KG1 (cell line): ENCODE measurements around the gene RPS15.
"Not testable (repeated sequence)": the region's sequence is repeated elsewhere in the genome, so short reads cannot be mapped to it uniquely, and the experiment has no call there.

Experiments
- DNase-seq: peaks from one replicate; lab custom pipeline; 2025; lab: John Stamatoyannopoulos, UW

Gene RPS15

DNA sequence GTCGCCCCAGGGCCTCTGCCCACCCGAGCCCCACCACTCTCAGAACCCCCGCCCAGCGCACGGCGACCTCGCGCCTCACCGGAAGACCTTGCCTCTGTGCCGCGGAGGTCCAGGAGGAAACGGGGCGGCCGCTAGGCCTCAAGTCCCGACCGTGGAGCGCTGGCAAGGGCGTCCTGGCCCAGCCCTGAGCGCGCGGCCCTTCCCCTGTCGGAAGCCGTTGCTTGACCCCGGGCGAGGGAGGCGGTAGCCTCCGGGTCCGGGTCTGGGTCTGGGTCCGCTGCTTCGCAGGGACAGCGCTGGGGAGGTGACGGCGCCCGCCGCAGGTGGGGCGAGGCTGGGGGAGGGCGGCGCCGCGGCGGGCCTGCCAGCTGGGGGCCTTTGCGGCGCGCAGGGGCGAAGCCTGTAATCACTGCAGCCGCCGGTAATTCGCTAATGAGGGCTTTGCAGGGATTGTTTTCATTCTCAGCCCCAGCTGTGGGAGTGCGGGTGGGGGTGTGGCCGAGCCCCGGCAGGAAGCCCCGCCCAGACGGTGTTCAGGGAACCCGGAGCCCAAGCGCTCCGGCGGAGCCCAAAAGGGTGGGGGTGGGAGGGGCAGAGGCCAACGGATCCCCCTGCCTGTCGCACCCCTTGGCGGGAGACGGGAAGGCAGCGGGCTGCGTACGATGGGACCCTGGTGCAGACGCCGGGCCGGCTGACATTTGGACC, 32.3 kb downstream of the RPS15 start:
- no peak for DNase-seq

DNA sequence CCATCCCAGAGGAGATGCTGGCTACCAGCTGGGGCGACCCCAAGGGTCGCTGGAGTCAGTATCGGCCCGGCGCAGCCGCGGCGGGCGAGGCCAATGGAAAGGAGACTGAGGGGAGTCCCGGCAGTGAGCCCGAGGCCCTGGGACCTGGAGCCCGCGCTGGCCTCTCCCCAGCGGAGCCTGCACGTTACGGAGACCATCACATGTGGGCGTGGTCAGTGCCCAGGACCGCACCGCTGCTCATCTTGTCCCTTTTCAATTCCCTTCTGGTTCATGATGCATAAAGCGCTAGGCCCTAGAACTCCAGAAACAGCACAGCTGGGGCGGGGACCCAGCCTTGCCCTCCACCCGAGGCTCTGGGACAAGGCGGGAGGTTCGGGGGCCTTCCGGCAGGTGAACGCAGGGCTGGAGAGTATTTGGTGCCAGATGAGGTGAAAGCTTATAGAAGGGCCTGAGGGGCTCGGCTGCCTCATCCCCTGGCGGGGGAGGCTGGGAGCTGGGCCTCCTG, 32.9 kb downstream of the RPS15 start:
- no peak for DNase-seq

DNA sequence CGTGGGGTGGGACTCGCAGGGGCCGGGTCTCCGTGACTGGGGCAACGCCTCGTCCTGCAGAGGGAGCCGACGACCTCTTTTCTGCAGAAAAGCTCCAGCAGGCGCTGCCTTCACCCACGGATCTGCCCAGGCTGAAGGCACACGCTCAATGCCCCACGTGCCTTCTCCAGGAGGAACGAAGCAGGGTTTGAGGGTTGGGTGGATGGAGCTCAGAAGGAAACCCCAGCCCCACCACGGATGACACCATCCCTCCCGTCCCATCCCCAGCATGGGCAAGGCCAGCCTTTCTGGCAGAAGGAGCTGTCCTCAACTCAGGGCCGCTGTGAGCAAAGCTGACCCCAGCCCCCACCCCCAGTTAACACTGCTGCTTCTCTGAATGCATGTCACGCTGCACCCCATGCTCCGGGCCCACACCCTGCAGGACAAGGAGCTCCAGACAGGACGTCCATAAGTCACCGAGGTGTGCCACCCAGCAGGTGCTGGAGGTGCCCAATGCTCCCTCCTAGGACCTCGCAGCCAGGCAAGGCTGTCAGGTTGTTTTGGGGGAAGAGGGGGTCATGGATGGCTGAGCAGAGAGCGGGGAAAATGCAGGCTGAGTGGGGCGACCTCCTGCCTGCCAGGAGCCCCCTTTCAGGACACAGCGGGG, 33.4 kb downstream of the RPS15 start:
- DNase-seq = no peak

DNA sequence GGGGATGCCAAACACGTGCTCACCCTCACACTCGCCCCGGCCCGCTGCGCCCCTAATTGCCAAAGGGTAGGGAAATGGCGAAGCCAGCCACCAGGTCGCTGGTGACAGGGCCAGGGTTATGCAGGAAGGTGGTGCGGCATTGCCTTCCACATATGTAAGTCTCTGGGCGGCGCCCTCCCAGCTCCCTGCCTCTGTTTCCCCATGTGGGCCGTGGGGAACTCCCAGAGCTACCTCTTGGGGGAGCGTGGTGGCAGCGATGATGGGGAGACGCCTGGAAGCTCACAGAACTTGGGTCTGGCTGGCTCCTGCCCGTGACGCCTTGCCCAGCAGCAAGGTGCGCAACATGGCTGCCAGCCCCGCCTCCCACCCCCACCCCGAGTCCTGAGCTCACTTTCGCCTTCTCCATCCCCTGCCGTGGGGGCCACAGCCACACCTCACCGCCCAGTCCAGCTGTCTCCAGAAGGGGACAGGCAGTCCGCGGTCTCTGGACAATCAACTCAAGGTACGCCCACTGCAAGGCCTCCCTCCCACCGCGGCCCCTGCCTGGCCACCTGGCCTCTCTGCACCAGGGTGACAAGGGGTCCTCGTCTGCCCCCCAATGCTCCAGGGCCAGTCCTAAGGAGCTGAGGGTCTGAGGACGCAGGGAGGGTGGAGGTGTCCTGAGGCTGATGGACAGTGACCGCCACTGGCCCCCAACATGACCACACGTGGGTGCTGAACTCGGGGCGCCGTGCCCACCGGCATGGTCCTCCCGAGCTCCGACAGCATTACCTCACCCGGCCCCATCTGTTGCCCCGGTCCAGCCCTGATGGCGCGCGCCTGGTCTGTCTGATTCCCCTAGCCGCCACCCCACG, 34.3 kb downstream of the RPS15 start:
- no peak for DNase-seq

DNA sequence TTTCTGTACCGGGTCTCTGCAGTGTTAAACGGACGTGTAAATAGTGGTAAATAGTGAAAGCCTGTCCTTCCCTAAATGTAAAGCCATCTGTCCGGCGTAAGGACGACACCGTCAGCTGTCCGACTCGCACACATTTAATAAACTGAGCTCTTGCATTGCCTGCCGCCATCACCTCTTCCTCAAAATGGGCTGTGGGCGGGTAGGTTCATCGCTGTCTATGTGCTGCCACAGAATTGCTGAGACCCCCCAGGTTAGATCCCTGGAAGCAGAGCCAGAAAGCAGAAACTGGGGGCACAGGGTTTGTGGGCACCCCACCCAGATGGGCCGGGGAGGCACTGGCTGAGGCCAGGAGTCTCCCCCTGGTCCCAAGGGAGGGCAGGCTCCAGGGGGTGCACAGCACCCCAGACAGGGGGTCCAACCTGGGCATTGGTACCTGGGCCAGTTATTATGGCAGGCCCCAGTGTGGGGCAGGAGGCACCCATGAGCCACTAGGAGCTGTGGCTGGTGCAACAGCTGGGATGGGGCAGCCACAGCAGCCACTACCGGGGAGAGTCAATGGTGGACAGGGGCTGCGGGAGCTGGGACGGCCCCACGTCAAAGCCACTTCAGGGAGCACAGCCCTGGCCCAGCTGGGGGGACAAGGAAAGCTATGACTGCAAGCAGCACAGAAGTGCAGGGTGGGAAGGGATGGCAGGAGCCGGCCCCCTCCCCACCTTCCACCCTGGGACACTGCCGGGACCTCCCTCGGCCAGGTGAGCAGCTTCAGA, 35.1 kb downstream of the RPS15 start:
- no peak for DNase-seq

DNA sequence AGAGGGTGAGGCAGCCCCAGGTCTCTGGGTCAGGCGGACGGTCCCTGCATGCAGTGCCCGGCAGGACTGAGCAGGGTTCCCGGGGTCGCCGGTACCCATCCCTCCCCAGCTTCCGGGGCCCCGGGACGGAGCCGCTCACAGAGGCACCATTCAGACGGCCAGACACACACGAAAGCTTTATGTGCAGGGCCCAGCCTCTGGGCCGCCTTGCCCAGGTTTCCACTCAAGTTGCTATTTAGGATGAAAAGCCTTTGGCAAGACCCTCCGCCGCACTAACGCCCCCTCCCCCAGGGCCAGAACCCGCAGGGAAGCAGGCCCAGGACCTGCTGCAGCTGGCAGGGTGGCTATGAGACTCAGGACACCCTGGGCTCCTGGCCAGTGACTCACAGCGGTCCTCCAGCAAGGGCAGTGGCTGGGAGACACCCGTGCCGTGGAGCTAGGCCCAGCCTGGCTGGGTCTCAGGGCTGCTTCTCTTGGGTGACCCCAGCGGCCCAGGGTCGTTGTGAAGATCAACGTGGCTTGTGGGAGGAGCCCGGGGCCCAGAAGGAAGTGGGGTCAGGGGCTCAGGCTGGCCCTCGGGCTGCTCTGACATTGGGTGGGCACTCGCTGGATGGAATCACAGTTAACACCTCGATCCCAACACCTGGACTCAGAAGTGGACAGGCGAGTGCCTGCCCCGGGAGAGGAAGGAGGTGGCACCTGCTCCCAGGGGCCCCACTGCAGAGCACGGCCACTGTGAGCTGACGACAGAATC, 36.0 kb downstream of the RPS15 start:
- no peak for DNase-seq

DNA sequence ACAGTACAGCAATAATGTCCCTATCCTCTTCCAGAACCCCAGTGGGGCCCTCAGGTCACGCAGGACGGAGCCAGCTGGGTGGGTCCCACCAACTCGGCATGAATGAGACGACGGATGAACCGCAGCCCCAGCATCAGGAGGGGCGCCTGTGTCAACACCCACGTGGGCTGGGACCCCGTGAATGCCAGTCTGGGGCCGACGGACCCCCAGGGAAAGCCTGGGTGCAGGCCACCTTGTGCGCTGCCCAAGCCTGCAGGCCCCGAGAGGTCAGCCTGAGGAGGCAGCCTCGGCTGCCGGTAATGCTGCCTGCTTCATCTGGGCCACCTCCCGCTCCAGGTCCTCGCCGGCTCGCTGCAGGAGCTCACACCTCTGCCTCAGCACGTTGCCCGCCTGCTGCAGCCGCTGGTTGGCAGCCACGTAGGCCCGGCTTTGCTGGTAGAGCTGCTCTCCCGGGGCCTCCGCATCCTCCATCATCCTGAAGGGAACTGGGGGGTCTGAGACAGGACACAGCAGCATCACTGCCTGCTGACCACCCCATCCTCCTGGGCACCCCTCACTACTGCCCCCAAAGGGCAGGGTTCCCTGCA, 36.7 kb downstream of the RPS15 start:
- no peak for DNase-seq

DNA sequence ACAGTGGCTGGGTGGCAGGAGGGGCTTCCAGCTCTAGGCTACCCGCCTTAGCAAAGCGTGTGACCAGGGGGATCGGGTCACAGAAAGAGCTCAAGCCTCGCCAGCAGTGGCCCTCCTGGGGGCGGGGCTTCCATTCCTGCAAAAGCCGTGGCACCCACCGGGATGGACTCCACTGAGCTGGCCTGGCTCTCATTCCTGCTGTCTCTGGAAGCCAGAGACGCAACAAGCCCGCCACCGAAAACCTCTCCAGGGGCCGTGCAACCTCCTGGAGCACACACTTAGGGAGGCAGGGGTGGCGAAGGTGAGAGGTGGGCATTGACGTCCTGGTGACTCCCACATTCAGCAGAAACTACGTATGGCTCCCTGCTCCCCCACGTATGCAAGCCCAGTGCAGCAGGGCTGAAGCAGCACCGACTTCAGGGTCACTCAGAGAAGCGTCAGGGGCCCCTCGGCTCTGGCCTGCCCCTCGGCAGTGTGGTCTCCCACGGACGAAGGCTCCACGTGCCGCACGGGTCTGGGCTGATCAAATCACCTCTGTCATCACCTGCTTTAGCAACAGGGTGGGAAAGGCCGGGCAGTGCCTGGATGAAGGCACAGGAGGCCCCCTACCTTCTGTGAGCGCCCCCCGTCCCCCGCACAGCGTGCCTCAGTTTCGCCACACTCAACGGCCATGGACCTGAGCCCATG, 37.7 kb downstream of the RPS15 start:
- DNase-seq = no peak

DNA sequence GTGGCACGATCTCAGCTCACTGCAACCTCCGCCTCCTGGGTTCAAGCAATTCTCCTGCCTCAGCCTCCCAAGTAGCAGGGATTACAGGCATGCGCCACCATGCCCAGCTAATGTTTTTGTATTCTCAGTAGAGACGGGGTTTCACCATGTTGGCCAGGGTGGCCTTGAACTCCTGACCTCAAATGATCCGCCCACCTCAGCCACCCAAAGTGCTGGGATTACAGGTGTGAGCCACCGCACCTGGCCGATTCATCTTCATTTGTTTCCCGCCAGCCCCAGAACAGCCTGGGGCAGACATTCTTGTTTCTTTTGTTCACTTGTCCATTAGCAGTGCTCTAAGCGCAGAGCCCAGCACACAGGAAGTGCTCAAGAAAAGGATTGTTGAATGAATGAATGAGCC, 38.9 kb downstream of the RPS15 start:
- DNase-seq = not testable (repeated sequence)

DNA sequence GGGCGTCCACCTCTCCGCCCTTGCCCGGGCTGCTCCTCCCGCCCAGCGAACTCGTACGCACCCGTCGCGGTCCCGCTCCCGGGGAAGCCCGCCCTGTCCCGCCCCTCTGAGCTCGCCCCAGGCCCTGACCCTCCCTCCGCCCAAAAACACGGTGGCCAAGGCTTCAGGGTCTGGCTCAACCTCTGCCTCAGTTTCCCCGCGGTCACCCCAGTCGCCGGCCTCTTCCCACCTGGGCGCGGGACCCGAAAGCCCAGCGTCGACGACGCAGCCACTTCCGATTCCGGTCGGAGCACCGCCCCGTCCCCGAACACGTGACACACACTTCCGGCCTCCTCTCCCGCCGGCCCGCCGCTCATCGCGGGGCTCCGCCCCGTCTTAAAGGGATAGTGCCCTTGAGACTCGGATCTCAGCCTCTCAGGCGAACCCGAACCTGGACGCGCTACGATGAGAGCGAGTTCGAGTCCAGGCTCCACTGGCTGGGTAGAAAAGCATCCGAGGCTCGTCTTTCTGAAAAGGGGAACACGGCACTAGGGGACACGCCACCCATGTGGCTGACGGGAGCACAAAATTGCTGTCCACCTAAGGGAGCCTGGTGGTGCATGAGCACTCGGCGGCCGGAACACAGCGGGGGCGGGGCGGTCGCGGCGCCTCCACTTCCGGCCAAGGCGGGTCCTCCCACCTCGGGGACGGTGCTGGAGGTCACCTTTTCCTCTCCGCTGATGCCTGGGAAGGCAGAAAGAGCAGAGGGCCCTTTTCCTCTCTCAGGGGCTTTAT, 40.9 kb downstream of the RPS15 start, which contains the start of gene C19orf25:
Gene C19orf25 (minus strand): TSS at position 282 of the 774 bp plus-strand sequence. CDS start 312 bp downstream, outside the sequence.
- DNase-seq = peak; percentile 87

DNA sequence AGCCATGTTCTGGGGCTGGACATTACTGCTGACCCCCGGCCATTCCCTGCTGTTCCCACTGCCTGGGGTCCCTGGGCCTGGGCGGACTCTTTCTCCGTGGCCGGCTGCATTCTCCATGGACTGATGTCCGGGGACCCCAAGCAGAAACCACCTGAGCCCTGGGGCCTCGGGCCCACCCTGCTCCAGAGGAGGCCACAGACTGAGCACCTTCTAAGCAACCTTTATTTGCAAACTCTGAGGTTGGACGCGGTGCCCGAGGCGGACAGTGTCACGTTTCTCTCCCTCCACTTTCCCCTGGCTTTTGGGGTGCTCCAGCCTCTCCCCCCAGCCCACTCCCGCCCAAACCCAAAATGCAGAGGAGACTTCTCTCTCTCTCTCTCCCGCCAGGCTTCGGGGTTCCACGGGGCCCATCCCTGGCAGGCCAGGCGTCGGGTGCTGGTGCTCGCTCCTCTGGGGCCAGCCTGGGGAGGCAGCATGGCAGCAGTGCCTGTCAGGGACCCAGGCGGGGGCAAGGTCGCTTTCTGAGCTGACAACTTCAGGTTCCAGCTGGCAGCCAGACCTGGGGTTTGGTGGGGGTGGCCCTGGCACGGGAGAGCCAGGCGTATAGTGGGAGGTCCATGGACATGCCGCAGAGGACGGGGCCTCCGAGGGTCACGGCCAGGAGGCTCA, 43.2 kb downstream of the RPS15 start:
- no peak for DNase-seq

DNA sequence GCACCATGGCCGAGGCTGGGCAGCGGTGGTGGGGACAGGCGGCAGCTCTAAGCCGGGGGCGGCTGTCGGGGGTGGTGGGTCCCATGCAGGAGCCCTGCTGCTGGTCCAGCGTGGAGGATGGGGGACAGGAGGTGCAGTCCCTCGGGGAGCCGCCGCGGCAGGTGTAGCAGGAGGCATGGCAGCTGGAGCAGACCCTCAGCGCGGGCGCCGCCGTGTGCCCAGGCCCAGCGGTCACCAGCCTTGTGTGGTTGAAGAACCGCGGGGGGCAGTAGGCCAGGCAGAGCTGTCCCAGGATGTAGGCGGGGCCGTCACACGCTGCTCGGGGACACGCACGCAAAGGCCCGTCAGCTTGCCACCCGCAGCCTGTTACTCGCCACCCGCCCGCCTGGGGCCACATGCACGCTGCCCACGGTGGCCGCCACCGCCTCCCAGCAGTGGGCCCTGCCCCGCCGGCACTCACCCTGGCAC, 43.7 kb downstream of the RPS15 start:
- DNase-seq = no peak

DNA sequence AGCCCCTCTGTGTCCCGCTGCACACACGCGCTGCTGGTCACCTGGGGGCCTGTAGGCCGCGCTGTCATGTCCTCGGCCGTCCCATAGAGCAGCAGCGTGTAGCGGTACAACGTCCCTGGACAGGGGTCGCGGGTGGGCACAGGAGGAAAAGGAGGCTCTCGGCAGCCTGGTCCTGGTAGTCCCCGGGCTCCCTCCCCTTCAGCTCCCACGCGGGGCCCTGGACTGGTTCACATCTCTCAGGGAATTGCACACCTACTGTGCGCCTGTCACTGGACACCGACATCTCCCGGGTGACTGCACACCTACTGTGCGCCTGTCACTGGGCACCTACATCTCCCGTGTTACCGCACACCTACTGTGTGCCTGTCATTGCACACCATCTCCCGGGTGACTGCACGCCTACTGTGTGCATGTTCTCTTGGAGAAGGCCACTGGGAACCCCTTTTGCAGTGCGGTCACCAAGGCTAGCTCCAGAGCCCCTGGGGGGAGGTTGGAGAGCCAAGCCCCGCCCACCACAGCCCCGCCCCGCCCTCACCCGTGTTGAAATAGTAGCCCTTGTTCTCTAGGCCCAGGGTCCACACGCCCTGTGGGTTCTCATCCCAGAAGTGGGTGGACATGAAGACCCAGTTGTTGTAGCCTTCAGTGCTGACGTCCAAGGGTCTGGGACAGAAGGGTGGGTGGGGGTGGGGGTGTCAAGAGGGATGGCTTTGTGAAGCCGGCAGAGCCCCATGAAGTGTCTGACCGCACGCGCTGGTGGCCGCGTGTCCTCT, 44.4 kb downstream of the RPS15 start:
- no peak for DNase-seq

DNA sequence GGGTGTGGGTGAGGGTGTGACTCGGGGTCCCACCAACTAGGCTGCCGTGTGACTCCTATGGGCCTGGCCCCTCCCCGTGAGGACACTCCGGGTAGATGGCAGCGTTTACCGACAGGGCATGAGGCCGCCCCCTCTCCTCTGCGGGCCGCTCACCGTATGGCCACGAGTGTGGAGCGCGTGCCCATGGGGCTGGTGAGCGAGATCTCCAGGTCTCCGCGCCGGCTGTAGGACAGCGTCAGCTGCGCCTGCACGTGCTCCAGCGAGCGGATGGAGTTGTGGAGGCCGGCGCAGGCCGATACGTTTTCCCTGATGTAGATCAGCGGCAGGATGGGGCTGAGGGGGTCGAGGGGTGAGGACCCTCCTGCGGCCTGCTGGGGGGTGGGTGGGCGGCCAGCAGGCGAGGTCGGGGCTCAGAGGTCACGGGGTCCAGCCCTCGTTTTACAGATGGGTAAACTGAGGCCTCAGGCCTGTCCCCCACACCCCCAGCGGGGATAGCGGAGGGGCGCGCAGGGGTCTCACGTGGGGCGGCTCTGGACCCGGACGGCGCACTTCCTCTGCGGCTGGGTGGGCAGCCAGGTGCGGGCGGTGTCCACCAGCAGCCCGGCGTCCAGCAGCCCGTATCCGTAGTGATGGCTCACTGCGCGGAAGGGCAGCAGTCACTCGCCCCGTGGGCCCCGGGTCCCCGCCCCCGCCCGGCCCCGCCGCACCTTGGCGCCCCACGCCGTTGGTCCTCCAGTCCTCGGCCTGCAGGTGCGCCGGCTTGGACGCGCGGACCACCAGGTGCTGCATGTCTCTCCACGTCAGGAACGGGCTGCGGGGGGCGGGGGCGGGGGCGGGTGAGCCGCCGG, 45.2 kb downstream of the RPS15 start:
- no peak for DNase-seq

DNA sequence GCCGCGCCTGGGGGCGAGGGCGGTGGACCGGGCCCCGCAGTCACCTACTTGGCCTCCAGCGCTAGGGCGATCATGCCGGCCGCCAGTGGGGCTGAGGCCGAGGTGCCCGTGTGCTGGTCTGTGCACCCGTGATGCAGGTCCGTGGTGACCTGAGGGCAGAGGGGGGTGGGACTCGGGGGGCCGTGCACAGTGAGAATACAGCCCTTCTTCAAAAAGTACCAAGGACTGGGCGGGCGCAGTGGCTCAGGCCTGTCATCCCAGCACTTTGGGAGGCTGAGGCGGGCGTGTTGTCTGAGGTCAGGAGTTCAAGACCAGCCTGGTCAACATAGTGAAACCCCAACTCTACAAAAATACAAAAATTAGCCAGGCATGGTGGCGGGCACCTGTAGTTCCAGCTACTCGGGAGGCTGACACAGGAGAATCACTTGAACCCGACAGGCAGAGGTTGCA, 45.8 kb downstream of the RPS15 start:
- DNase-seq = no peak

DNA sequence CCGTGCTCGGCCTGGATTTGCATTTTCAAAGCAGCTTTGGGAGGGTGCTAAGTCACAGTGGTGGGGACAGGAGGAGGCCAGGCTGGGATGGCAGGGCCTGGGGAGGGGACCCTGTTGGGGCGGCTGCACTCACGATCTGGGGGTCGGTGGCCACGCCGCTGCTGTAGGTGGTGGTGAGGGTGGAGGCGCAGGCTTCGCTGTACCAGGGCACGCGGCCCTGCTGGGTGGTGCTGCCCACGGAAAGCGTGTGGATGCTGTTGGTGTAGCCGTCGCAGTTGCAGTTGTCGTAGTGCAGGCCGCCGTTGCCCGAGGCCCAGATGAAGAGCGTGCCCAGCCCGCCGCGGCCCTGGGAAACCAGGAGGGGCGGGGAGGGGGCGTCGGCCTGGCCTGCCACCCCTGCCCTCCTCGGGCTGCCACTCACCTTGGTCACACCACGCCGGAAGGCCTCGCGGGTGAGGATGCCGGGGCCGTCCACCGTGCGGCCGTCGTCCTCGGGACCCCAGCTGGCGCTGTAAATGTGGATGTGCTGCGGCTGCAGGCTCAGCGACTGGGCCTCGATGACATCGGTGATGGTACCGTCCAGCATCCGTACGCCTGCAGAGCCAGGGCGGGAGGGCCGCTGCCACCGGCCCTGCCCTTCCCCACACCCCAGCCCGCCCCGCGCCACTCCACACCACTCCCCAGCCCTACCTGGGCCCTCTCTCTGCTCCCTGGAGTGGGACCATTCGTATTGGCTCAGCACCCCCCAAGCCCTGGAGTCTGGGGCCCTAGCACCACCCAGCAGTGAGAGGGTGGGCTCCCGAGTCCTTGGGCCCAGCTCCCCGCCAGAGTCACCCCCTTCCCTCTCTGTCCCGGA, 48.8 kb downstream of the RPS15 start:
- no peak for DNase-seq
